Body of pancreas (tissue), 4 donors: ENCODE data around the gene ALLC.

Source experiments
- POLR2A ChIP-seq, 3 donors: fragments of 450-650 bp; IDR thresholded peaks; one replicate each; pipeline ENCODE4 v1.6.1; 2016; ENCODE audit warnings: antibody characterized with exemption in 3 of 3, mild to moderate bottlenecking in 2 of 3
- TF ChIP-seq, protein P1 (sequence below), 7 experiments: fragments of 450-650 bp in 4 of 7; fragments of 200-600 bp in 3 of 7; sonication (generic) in 3 of 7; IDR thresholded peaks; one replicate each; pipeline ENCODE4 v1.5.1; 2016 to 2019; ENCODE audit warnings: antibody characterized with exemption in 7 of 7

GRCh38 chr2:3644891-3645605 lies 13.0 kb upstream of the ALLC start:
- no peak for TF ChIP-seq POLR2A (IDR thresholded peaks at IDR 0.05)
- TF ChIP-seq, protein P1, sequence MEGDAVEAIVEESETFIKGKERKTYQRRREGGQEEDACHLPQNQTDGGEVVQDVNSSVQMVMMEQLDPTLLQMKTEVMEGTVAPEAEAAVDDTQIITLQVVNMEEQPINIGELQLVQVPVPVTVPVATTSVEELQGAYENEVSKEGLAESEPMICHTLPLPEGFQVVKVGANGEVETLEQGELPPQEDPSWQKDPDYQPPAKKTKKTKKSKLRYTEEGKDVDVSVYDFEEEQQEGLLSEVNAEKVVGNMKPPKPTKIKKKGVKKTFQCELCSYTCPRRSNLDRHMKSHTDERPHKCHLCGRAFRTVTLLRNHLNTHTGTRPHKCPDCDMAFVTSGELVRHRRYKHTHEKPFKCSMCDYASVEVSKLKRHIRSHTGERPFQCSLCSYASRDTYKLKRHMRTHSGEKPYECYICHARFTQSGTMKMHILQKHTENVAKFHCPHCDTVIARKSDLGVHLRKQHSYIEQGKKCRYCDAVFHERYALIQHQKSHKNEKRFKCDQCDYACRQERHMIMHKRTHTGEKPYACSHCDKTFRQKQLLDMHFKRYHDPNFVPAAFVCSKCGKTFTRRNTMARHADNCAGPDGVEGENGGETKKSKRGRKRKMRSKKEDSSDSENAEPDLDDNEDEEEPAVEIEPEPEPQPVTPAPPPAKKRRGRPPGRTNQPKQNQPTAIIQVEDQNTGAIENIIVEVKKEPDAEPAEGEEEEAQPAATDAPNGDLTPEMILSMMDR (IDR thresholded peaks at IDR 0.05) = no peak
